Neural progenitor cell (in vitro differentiated cells): Measurements from ENCODE around the gene ZNF174. TPM values are rescaled to one million over a fixed set of nuclear protein-coding genes. Genes with fewer than 3 reads are reported as not detected.
A peak's percentile ranks its signal among the peaks of the same experiment; 100 is the strongest.

ENCODE experiments used
- DNase-seq: peaks from one replicate; pipeline ENCODE4 v3.0.0-alpha.2; 2016; ENCODE audit warnings: low spot score
- H2AFZ ChIP-seq: fragments of 200-600 bp; sonication (generic); replicated peaks from 2 replicates; pipeline ENCODE4 v1.6.1; 2016; ENCODE audit warnings: antibody characterized with exemption
- H3F3A ChIP-seq: fragments of 200-600 bp; sonication (generic); 2 replicates; pipeline ENCODE4 v1.6.1; 2016; ENCODE audit warnings: antibody characterized with exemption, low read depth
- H3K27ac ChIP-seq: fragments of 200-600 bp; sonication (generic); 2 replicates; pipeline ENCODE4 v1.5.1; 2016; ENCODE audit warnings: mild to moderate bottlenecking
- H3K27me3 ChIP-seq: fragments of 200-600 bp; sonication (generic); 2 replicates; pipeline ENCODE4 v1.6.1; 2016; ENCODE audit warnings: mild to moderate bottlenecking, moderate library complexity
- H3K36me3 ChIP-seq: fragments of 200-600 bp; sonication (generic); 2 replicates; pipeline ENCODE4 v1.5.1; 2016
- H3K4me1 ChIP-seq: fragments of 200-600 bp; sonication (generic); 2 replicates; pipeline ENCODE4 v1.6.1; 2016; ENCODE audit warnings: mixed run types
- H3K4me2 ChIP-seq: fragments of 200-600 bp; sonication (generic); 2 replicates; pipeline ENCODE4 v1.6.1; 2016
- H3K4me3 ChIP-seq: fragments of 200-600 bp; sonication (generic); 2 replicates; pipeline ENCODE4 v1.5.1; 2016
- H3K79me2 ChIP-seq: fragments of 200-600 bp; sonication (generic); 2 replicates; pipeline ENCODE4 v1.6.1; 2016; ENCODE audit warnings: low read depth
- H3K9ac ChIP-seq: fragments of 200-600 bp; sonication (generic); 2 replicates; pipeline ENCODE4 v1.6.1; 2016
- H3K9me3 ChIP-seq: fragments of 200-600 bp; sonication (generic); 2 replicates; pipeline ENCODE4 v1.5.1; 2016; ENCODE audit warnings: low read depth
- H4K20me1 ChIP-seq: fragments of 200-600 bp; sonication (generic); 2 replicates; pipeline ENCODE4 v1.6.1; 2016; ENCODE audit warnings: low read depth
- H3K27ac Mint-ChIP-seq: 3 replicates; pipeline ENCODE4 v1.8.0; 2021; ENCODE audit warnings: mixed read lengths
- H3K27me3 Mint-ChIP-seq: 2 replicates; pipeline ENCODE4 v1.8.0; 2022; ENCODE audit warnings: low read depth, mild to moderate bottlenecking, inconsistent platforms, moderate library complexity, mixed read lengths; ENCODE audit not compliant: insufficient read depth
- H3K36me3 Mint-ChIP-seq: 3 replicates; pipeline ENCODE4 v1.8.0; 2021; ENCODE audit warnings: mixed read lengths
- H3K4me1 Mint-ChIP-seq: 3 replicates; pipeline ENCODE4 v1.8.0; 2021; ENCODE audit warnings: mixed read lengths
- H3K4me3 Mint-ChIP-seq: 3 replicates; pipeline ENCODE4 v1.8.0; 2021; ENCODE audit warnings: mild to moderate bottlenecking, moderate library complexity, mixed read lengths
- H3K9me3 Mint-ChIP-seq: 3 replicates; pipeline ENCODE4 v1.8.0; 2020; ENCODE audit warnings: mixed read lengths
- EZH2 ChIP-seq: fragments of 200-600 bp; sonication (generic); IDR thresholded peaks from 2 replicates; pipeline ENCODE4 v1.6.1; 2017; ENCODE audit warnings: antibody characterized with exemption, mild to moderate bottlenecking, moderate library complexity
- EZH2phosphoT487 ChIP-seq: fragments of 200-600 bp; sonication (generic); IDR thresholded peaks from 2 replicates; pipeline ENCODE4 v1.6.1; 2017; ENCODE audit warnings: antibody characterized with exemption
- total RNA-seq: library from RNA; depleted of rRNA; stranded (reverse); fragments of >200 nt; gene quantifications from 2 replicates; pipeline ENCODE4 v1.2.3, GENCODE V29; 2015; ENCODE audit warnings: low replicate concordance
- TF ChIP-seq, protein P1 (sequence below): fragments of 200-600 bp; sonication (generic); IDR thresholded peaks from 2 replicates; pipeline ENCODE4 v1.5.1; 2017; ENCODE audit warnings: antibody characterized with exemption, mild to moderate bottlenecking

ZNF174 gene
- total RNA-seq, 1 donor from 2014 or later, result 9.9 TPM

DNA sequence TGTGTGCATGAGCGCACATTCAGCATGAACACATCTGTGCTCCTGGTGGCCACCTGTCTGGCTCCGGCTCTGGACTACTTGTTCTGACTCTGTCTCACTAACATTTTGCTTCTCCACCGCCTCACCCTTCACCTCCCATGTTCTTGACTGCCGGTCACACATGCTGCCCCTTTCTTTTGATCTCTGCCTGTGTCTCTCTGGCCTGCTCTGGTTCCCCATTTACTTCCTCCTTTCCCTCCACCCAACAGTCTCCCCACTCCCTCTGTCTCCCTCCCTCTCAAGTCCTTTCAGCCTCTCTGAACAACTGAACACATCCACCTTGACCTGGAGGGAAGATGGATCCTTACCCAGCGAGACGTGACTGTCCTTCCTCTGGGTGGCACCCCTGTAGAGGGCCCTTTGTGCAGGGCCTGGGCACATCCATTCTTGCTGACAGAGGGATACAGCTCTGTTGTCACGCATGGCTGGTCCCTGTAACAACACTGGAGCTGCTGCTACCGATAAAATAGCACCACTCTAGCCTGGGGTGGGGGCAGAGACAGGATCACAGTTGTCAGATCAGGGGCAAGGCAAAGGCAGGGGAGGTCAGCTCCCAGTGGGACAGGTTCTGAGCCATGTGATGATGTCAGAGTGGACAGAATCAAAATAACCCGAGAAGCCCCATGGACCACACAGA lies 11.2 kb upstream of the ZNF174 start:
- Histone ChIP-seq H3K9me3 (no peaks in the 10 kb centered on the region), H3K27me3 (no peaks in the 10 kb centered on the region), H3K4me3 (no peak overlapping the region), H3K4me2 (no peak overlapping the region), H3K4me1 (no peaks in the 10 kb centered on the region), H4K20me1 (no peaks in the 10 kb centered on the region), H3K36me3 (peaks cover 15% of the 10 kb centered on the region), H3K27ac (no peak overlapping the region), H2AFZ (no peak overlapping the region), H3F3A (no peaks in the 10 kb centered on the region), H3K9ac (no peak overlapping the region), H3K79me2 (peaks cover 5% of the 10 kb centered on the region)
- Mint-ChIP-seq H3K9me3 (peaks cover 52% of the 10 kb centered on the region), H3K4me3 (peak overlapping the region; percentile 21), H3K4me1 (no peaks in the 10 kb centered on the region), H3K27ac (no peak overlapping the region), H3K27me3 (peaks cover 3% of the 10 kb centered on the region), H3K36me3 (peaks cover 70% of the 10 kb centered on the region)
- no peak for DNase-seq
- TF ChIP-seq EZH2 (no peak), EZH2phosphoT487 (no peak)
- TF ChIP-seq, protein P1, sequence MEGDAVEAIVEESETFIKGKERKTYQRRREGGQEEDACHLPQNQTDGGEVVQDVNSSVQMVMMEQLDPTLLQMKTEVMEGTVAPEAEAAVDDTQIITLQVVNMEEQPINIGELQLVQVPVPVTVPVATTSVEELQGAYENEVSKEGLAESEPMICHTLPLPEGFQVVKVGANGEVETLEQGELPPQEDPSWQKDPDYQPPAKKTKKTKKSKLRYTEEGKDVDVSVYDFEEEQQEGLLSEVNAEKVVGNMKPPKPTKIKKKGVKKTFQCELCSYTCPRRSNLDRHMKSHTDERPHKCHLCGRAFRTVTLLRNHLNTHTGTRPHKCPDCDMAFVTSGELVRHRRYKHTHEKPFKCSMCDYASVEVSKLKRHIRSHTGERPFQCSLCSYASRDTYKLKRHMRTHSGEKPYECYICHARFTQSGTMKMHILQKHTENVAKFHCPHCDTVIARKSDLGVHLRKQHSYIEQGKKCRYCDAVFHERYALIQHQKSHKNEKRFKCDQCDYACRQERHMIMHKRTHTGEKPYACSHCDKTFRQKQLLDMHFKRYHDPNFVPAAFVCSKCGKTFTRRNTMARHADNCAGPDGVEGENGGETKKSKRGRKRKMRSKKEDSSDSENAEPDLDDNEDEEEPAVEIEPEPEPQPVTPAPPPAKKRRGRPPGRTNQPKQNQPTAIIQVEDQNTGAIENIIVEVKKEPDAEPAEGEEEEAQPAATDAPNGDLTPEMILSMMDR, result no peak

DNA sequence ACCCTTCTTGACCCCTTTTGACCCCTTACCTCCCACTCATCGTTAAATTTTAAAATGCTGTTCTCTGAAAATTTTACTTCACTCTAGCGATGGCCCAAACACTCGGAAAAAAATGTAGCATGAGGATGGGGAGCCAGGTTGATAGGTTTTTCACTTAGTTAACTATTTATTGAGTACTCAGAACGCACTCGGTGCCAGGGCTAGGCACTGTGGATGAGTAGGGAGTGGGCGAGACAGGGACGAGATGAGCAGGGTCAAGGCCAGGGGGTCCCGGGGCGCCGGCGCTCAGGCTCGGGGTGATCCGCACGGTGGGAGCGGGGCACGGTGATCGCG lies 603 bp upstream of the ZNF174 start:
- peak overlapping the region; percentile 71 for H2AFZ ChIP-seq
- DNase-seq, result no peak
- Mint-ChIP-seq H3K36me3 (peaks cover 62% of the 10 kb centered on the region), H3K4me1 (peaks cover 11% of the 10 kb centered on the region), H3K9me3 (peaks cover 43% of the 10 kb centered on the region), H3K4me3 (peak overlapping the region; percentile 95), H3K27ac (peak overlapping the region; percentile 87), H3K27me3 (peaks cover 7% of the 10 kb centered on the region)
- no peaks in the 10 kb centered on the region for H3K4me1 ChIP-seq
- peaks cover 17% of the 10 kb centered on the region for H3F3A ChIP-seq
- H3K27me3 ChIP-seq, result no peaks in the 10 kb centered on the region
- peaks cover 42% of the 10 kb centered on the region for H3K79me2 ChIP-seq
- peaks cover 19% of the 10 kb centered on the region for H3K36me3 ChIP-seq
- peak overlapping the region; percentile 78 for H3K4me2 ChIP-seq
- H3K27ac ChIP-seq, result no peak overlapping the region
- H3K4me3 ChIP-seq, result peak overlapping the region; percentile 91
- H3K9me3 ChIP-seq, result no peaks in the 10 kb centered on the region
- H4K20me1 ChIP-seq, result no peaks in the 10 kb centered on the region
- peak overlapping the region; percentile 53 for H3K9ac ChIP-seq
- TF ChIP-seq EZH2phosphoT487, result no peak
- TF ChIP-seq, protein P1, result no peak
- TF ChIP-seq EZH2, result no peak

DNA sequence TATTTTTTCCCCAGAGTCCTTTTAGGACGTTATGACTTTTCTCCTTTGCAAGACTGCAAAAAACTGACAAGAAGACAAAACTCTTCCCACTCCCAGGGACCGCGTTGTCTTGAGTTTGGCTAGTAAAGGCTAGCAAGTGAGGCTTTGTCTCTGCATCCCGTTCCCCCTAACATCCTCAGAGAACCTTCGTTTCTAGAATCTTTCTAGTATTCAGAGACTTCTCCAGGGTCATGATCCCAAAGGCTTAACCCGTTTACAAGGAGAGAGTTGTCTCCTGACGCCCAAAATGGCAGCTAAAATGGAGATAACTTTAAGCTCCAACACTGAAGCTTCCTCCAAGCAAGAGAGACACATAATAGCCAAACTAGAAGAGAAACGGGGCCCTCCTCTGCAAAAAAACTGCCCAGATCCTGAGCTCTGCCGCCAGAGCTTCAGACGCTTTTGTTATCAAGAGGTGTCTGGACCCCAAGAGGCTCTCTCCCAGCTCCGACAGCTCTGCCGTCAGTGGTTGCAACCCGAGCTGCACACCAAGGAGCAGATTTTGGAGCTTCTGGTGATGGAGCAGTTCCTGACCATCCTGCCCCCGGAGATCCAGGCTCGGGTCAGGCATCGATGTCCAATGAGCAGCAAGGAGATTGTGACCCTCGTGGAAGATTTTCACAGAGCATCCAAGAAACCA lies 843 bp downstream of the ZNF174 start:
- peaks cover 17% of the 10 kb centered on the region for H3F3A ChIP-seq
- H3K4me2 ChIP-seq, result peak overlapping the region; percentile 86
- H3K36me3 ChIP-seq, result peaks cover 33% of the 10 kb centered on the region
- no peaks in the 10 kb centered on the region for H3K27me3 ChIP-seq
- peak overlapping the region; percentile 40 for H3K9ac ChIP-seq
- peaks cover 11% of the 10 kb centered on the region for H3K4me1 Mint-ChIP-seq
- H3K27ac ChIP-seq, result no peak overlapping the region
- peak overlapping the region; percentile 95 for H3K4me3 Mint-ChIP-seq
- H3K9me3 ChIP-seq, result peaks cover 9% of the 10 kb centered on the region
- TF ChIP-seq, protein P1, result no peak
- no peak for TF ChIP-seq EZH2
- H4K20me1 ChIP-seq, result no peaks in the 10 kb centered on the region
- peak overlapping the region; percentile 66 for H2AFZ ChIP-seq
- H3K36me3 Mint-ChIP-seq, result peaks cover 61% of the 10 kb centered on the region
- H3K27me3 Mint-ChIP-seq, result peaks cover 7% of the 10 kb centered on the region
- H3K27ac Mint-ChIP-seq, result peak overlapping the region; percentile 90
- no peaks in the 10 kb centered on the region for H3K4me1 ChIP-seq
- peaks cover 42% of the 10 kb centered on the region for H3K79me2 ChIP-seq
- peak overlapping the region; percentile 91 for H3K4me3 ChIP-seq
- DNase-seq, result peak; percentile 50
- peaks cover 49% of the 10 kb centered on the region for H3K9me3 Mint-ChIP-seq
